ENCODE measurements around the gene TMEM63B.
A peak's percentile ranks its signal among the peaks of the same experiment; 100 is the strongest.

Gene TMEM63B

GRCh38 chr6:44158770-44159228, 31.4 kb downstream of the TMEM63B start, which contains the start of gene CAPN11:
CAPN11 (plus strand) TSS chr6:44158820; CDS start chr6:44158849, 29 bp downstream.
- H3K27ac ChIP-seq: peak within 1 kb of the TSS; percentile 84
- no peak for TF ChIP-seq ZFX (IDR thresholded peaks at IDR 0.05)
- TF ChIP-seq, protein P1, sequence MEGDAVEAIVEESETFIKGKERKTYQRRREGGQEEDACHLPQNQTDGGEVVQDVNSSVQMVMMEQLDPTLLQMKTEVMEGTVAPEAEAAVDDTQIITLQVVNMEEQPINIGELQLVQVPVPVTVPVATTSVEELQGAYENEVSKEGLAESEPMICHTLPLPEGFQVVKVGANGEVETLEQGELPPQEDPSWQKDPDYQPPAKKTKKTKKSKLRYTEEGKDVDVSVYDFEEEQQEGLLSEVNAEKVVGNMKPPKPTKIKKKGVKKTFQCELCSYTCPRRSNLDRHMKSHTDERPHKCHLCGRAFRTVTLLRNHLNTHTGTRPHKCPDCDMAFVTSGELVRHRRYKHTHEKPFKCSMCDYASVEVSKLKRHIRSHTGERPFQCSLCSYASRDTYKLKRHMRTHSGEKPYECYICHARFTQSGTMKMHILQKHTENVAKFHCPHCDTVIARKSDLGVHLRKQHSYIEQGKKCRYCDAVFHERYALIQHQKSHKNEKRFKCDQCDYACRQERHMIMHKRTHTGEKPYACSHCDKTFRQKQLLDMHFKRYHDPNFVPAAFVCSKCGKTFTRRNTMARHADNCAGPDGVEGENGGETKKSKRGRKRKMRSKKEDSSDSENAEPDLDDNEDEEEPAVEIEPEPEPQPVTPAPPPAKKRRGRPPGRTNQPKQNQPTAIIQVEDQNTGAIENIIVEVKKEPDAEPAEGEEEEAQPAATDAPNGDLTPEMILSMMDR (conservative IDR thresholded peaks at IDR 0.05): no peak

DNA sequence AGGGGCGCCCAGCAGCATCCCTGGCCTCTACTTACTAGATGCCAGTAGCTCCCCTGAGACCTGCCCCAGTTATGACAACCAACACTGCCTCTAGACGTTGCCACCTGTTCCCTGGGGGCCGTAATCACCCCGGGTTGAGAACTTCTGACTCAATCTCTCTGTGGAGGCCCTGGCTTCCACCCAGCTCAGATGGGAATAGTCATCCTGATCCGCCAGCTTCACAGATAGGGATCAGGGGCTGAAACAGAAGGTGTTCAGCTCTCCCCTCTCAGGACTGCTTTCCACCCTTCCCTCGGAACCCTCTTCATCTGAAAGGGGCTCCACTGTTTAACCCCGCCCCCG, 34.6 kb downstream of the TMEM63B start:
- TF ChIP-seq, protein P1 (conservative IDR thresholded peaks at IDR 0.05): no peak
- TF ChIP-seq ZFX (IDR thresholded peaks at IDR 0.05): no peak
- H3K27ac ChIP-seq: no peak overlapping the region

DNA sequence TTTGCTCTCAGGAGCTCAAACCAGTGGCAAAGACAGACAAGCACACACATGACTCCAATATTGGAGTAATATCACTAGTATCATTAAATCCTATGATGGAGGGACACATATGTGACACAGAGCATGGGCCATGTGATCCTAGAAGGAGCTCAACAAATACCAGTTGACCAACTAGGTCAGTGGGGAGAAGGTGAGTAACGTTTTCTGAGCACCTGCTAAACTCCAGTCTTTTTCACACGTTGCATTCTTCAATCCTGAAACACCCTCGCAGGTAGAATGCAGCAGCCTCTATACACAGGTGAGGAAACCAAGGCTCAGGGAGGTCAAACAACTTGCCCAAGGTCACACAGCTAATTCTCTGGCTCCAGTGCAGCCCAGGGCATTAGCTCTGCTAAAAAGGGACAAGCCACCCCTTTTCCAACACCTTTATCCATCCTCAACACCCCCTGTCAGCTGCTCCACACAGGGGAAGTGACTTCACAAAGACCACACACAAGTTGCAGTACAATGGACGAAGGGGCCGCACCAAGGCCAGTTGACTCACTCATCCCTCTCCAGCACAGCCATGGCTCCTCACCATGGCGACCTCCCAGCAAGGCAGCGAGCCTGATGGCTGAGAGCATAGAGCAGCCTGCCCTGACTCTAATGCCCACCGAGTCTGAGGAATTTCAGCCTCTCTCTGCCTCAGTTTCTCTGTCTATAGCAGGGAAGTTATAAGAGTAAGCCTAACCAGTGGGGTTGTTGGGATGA, 35.7 kb downstream of the TMEM63B start:
- no peak overlapping the region for H3K27ac ChIP-seq
- TF ChIP-seq, protein P1 (conservative IDR thresholded peaks at IDR 0.05): no peak
- TF ChIP-seq ZFX (IDR thresholded peaks at IDR 0.05): no peak

GRCh38 chr6:44166116-44166515, 38.8 kb downstream of the TMEM63B start:
- TF ChIP-seq, protein P1 (conservative IDR thresholded peaks at IDR 0.05): no peak
- no peak for TF ChIP-seq ZFX (IDR thresholded peaks at IDR 0.05)
- no peak overlapping the region for H3K27ac ChIP-seq

DNA sequence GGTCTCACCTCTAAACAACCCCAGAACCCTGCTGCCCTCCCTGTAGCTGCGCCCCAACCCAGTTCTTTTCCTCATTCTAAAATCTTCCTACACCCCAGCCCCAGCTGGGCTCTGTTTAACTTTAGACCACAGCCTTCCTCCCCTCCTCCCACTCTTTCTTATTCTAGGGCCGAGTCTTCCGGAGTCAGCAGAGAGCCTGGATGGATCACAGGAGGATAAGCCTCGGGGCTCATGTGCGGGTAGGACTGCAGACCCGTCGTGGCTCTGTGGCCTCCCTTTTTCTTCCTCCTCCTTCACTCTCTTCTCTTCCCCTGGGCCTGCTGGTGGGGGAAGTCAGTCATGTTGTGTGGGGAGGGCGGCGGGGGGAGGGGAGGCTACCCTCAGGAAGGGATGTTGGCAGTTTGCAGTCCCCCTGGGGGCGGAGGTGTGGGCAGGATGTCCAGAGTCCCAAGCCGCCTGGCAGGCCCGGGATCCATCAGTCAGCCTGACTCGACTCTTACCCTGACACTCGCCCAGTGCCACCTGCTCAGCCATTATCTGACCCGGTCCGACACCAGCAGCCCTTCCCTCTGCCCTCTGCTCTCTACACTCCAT, 39.3 kb downstream of the TMEM63B start:
- TF ChIP-seq ZFX (IDR thresholded peaks at IDR 0.05): no peak
- TF ChIP-seq, protein P1 (conservative IDR thresholded peaks at IDR 0.05): no peak
- no peak overlapping the region for H3K27ac ChIP-seq

DNA sequence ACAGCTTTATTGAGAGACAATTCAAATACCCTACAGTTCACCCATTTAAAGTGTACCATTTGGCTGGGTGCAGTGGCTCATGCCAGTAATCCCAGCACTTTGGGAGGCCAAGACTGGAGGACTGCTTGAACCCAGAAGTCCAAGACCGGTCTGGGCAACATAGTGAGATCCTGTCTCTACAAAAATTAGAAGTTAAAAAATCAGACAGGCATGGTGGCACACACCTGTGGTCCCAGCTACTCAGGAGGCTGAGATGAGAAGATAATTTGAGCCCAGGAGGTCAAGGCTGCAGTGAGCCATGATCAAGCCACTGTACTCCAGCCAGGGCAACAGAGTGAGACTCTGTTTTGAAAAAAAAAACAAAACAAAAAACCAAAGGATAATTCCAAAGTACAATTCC, 40.2 kb downstream of the TMEM63B start:
- H3K27ac ChIP-seq: no peak overlapping the region
- TF ChIP-seq, protein P1 (conservative IDR thresholded peaks at IDR 0.05): no peak
- no peak for TF ChIP-seq ZFX (IDR thresholded peaks at IDR 0.05)

DNA sequence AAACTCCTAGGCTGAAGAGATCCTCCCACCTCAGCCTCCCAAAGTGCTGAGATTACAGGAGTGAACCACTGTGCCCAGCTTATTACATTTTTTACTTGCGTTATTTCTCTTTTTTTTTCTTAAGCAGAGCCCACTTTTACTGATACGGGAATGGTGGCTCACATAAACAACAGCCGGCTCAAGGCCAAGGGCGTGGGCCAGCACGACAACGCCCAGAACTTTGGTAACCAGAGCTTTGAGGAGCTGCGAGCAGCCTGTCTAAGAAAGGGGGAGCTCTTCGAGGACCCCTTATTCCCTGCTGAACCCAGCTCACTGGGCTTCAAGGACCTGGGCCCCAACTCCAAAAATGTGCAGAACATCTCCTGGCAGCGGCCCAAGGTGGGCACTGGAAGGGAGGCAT, 41.8 kb downstream of the TMEM63B start:
- no peak overlapping the region for H3K27ac ChIP-seq
- TF ChIP-seq, protein P1 (conservative IDR thresholded peaks at IDR 0.05): no peak
- no peak for TF ChIP-seq ZFX (IDR thresholded peaks at IDR 0.05)
